Keratinocyte (primary cell): ENCODE measurements around the gene FGF4.
A peak's percentile ranks its signal among the peaks of the same experiment; 100 is the strongest.

Source experiments
- EZH2 ChIP-seq: IDR thresholded peaks from one replicate; pipeline ENCODE4 v1.6.1; 2012; ENCODE audit warnings: inconsistent platforms, mild to moderate bottlenecking, low read length, moderate library complexity
- TF ChIP-seq, protein P1 (sequence below), 3 experiments: IDR thresholded peaks in 1 of 3; conservative IDR thresholded peaks in 1 of 3; optimal IDR thresholded peaks in 1 of 3; 2 replicates in 2 of 3; 3 replicates in 1 of 3; pipeline versions ENCODE3 to v1.5.1; 2011; ENCODE audit warnings: low read length in 3 of 3, mild to moderate bottlenecking in 3 of 3, moderate library complexity in 2 of 3, control low read depth in 1 of 3, inconsistent platforms in 1 of 3; ENCODE audit not compliant: insufficient read depth in 2 of 3; ENCODE audit errors: extremely low read depth in 1 of 3

DNA sequence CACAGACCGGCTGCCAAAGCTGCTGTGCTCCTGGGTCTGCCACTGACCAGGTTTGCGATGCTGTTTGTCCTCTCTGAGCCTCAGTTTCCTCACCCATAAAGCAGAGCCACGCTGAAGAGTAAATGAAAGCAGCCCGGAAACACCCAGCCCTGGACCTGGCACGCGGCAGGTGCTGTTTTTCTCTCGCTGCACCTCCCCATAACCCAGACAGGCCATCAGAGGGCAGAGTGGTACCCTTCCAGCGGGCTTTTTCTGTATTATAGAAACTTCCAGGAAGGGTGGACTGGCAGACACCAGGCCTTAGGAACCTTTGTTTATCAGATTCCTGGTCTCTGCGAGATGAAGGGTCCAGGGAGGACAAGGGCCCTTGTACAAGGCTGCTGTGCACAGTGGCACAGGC is 53.4 kb downstream of the FGF4 start:
- TF ChIP-seq, protein P1, sequence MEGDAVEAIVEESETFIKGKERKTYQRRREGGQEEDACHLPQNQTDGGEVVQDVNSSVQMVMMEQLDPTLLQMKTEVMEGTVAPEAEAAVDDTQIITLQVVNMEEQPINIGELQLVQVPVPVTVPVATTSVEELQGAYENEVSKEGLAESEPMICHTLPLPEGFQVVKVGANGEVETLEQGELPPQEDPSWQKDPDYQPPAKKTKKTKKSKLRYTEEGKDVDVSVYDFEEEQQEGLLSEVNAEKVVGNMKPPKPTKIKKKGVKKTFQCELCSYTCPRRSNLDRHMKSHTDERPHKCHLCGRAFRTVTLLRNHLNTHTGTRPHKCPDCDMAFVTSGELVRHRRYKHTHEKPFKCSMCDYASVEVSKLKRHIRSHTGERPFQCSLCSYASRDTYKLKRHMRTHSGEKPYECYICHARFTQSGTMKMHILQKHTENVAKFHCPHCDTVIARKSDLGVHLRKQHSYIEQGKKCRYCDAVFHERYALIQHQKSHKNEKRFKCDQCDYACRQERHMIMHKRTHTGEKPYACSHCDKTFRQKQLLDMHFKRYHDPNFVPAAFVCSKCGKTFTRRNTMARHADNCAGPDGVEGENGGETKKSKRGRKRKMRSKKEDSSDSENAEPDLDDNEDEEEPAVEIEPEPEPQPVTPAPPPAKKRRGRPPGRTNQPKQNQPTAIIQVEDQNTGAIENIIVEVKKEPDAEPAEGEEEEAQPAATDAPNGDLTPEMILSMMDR (optimal IDR thresholded peaks at IDR 0.05 in 1 of 3, IDR thresholded peaks at IDR 0.05 in 1 of 3, conservative IDR thresholded peaks at IDR 0.05 in 1 of 3; ENCODE audit: extremely low read depth in 1 of 3, insufficient read depth in 2 of 3, low read length in 3 of 3): peak in 2 of 3 experiments; percentile 47 to 50
- TF ChIP-seq EZH2: no peak
